AG09319 (cell line): Measurements from ENCODE around the gene PCNX2.
"Not testable (repeated sequence)": the region's sequence is repeated elsewhere in the genome, so short reads cannot be mapped to it uniquely, and the experiment has no call there.

Experiments used
- DNase-seq: peaks from one replicate; pipeline ENCODE4 v3.0.0-alpha.2; 2010; ENCODE audit warnings: low read depth; ENCODE audit errors: extremely low read depth
- CTCF ChIP-seq: IDR thresholded peaks from 2 replicates; pipeline ENCODE4 v1.5.1; 2011; ENCODE audit warnings: low read depth, mild to moderate bottlenecking, inconsistent platforms, low read length, moderate library complexity

PCNX2 gene

GRCh38 chr1:233114860-233115259, 180.7 kb downstream of the PCNX2 start:
- no peak for TF ChIP-seq CTCF

GRCh38 chr1:233114159-233114558, 181.4 kb downstream of the PCNX2 start:
- DNase-seq, result no peak
- TF ChIP-seq CTCF, result no peak

More at GRCh38 chr1:233114860-233115259, 180.7 kb downstream of the PCNX2 start:
- DNase-seq, result no peak

GRCh38 chr1:233113009-233113879, 182.3 kb downstream of the PCNX2 start:
- DNase-seq, result peak; percentile 96
- no peak for TF ChIP-seq CTCF

GRCh38 chr1:233112186-233113008, 183.1 kb downstream of the PCNX2 start:
- DNase-seq, result no peak
- no peak for TF ChIP-seq CTCF

GRCh38 chr1:233111731-233112130, 183.8 kb downstream of the PCNX2 start:
- TF ChIP-seq CTCF, result no peak
- no peak for DNase-seq

GRCh38 chr1:233109096-233109495, 186.4 kb downstream of the PCNX2 start:
- TF ChIP-seq CTCF, result no peak
- no peak for DNase-seq

- not testable (repeated sequence) for DNase-seq
Observed at GRCh38 chr1:233107716-233108130, 187.8 kb downstream of the PCNX2 start.
